Hepatic stellate cell (primary cell): ENCODE measurements around the gene NIPSNAP2.
"Not testable (repeated sequence)": the region's sequence is repeated elsewhere in the genome, so short reads cannot be mapped to it uniquely, and the experiment has no call there.

Experiments
- DNase-seq: peaks from one replicate; pipeline ENCODE4 v3.0.0; 2011; ENCODE audit warnings: low spot score

The NIPSNAP2 gene

GRCh38 chr7:56047446-56048116, 83.2 kb downstream of the NIPSNAP2 start:
- DNase-seq: not testable (repeated sequence)

- DNase-seq: no peak
These were observed 83.9 kb downstream of the NIPSNAP2 start for GRCh38 chr7:56048245-56048644.

DNA sequence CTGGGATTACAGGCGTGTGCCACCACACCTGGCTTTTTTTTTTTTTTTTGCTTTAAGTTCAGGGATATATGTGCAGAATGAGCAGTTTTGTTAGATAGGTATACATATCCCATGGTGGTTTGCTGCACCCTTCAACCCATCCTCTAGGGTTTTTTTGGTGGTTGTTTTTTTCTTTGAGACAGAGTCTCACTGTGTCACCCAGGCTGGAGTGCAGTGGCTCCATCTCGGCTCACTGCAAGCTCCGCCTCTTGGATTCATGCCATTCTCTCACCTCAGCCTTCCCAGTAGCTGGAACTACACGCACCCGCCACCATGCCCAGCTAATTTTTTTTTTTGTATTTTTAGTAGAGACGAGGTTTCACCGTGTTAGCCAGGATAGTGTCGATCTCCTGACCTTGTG, 84.4 kb downstream of the NIPSNAP2 start:
- not testable (repeated sequence) for DNase-seq
